ENCODE results near the gene TEN1. TPM values are rescaled to one million over a fixed set of nuclear protein-coding genes. Genes with fewer than 3 reads are reported as not detected.

Gene TEN1
- total and polyA plus RNA-seq, 4 experiments from 2014 or later = 10.2 to 20.2 (median 14.6) TPM

DNA sequence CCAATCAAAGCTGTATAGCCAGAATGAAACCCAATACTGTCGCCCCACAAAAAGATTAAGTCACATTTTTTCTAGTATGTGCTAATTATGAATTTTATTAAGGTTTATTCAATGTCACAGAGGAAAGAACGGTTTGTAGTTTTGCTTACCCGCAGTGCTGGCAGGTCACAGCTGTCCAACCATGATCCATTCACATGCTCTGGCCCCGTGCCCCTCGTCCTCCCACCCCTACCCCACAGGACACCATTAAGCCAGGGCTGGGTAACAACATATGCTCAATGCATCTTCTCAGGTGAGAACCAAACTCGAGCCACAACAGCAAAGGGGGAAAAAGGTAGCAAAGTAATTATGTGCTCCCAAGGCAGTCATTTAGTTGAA is 37.6 kb upstream of the TEN1 start:
- H3K36me3 ChIP-seq (ENCODE audit: insufficient read depth, low read length) = peaks cover 5% of the 10 kb centered on the region
- H3K27ac ChIP-seq (ENCODE audit: low read depth, low read length) = peak overlapping the region; percentile 86
- H3K4me3 Mint-ChIP-seq = peak overlapping the region; percentile 84 to 93 (median 86)
- intact Hi-C loops (cut with micrococcal nuclease) = loop anchor here (1.0 to 2.0 kb wide), 3 partner anchors 36 to 45 kb away; partner anchors contain the start of genes ACOX1, TEN1 and TRIM65
- H3K4me1 ChIP-seq (ENCODE audit: insufficient read depth, low read length) = peaks cover 10% of the 10 kb centered on the region
- ChIA-PET CTCF (ENCODE audit: partially characterized antibody) (interaction anchor here (0.6 to 1.5 kb wide), 7 partner anchors 10 to 188 kb away, joined by 3 to 6 read pairs (median 3); no protein-coding TSS in a partner anchor), POLR2A (ENCODE audit: partially characterized antibody) (interaction anchor here (0.6 to 1.7 kb wide), 13 partner anchors 16 to 412 kb away, joined by 3 to 10 read pairs (median 3); partner anchors contain the start of genes ACOX1, EXOC7, MRPL38 and PRPSAP1)
- peak overlapping the region in 1 of 2 donors; percentile 63 for H3K4me3 ChIP-seq (ENCODE audit: low read length in 2 of 2)
- no peak for DNase-seq
- peaks cover under 1 to 9% of the 10 kb centered on the region in 2 donors for H3K36me3 Mint-ChIP-seq
- no peaks in the 10 kb centered on the region for H3K27me3 Mint-ChIP-seq
- peak overlapping the region; percentile 47 to 93 (median 79) for H3K27ac Mint-ChIP-seq
- no peaks in the 10 kb centered on the region for H3K27me3 ChIP-seq (ENCODE audit: insufficient read depth, low read length)
- no peaks in the 10 kb centered on the region for H3K9me3 Mint-ChIP-seq
- peaks cover 7 to 14% (median 10%) of the 10 kb centered on the region in 4 donors for H3K4me1 Mint-ChIP-seq
- H3K9me3 ChIP-seq (ENCODE audit: control insufficient read depth in 1 of 2, low read length in 2 of 2) = no peaks in the 10 kb centered on the region

GRCh38 chr17:75942473-75942872 is 36.6 kb upstream of the TEN1 start:
- peaks cover 5% of the 10 kb centered on the region for H3K36me3 ChIP-seq (ENCODE audit: insufficient read depth, low read length)
- H3K4me1 ChIP-seq (ENCODE audit: insufficient read depth, low read length) = peaks cover 10% of the 10 kb centered on the region
- Mint-ChIP-seq H3K4me1 (peaks cover 7 to 14% (median 10%) of the 10 kb centered on the region in 4 donors), H3K4me3 (peak overlapping the region in 2 of 8 donors; percentile 19 to 73), H3K36me3 (peaks cover 3 to 15% of the 10 kb centered on the region in 2 donors), H3K27me3 (no peaks in the 10 kb centered on the region), H3K27ac (peak overlapping the region in 1 of 7 donors; percentile 24), H3K9me3 (no peaks in the 10 kb centered on the region)
- intact Hi-C loops (cut with micrococcal nuclease) = no loop called here
- H3K27me3 ChIP-seq (ENCODE audit: insufficient read depth, low read length) = no peaks in the 10 kb centered on the region
- POLR2A ChIA-PET (ENCODE audit: partially characterized antibody) = no interaction called here
- CTCF ChIA-PET (ENCODE audit: partially characterized antibody) = interaction anchor here (0.7 kb wide), 1 partner anchor 443 kb away, joined by 3 read pairs; no protein-coding TSS in a partner anchor
- no peak for DNase-seq
- H3K4me3 ChIP-seq (ENCODE audit: low read length in 2 of 2) = no peak overlapping the region
- no peak overlapping the region for H3K27ac ChIP-seq (ENCODE audit: low read depth, low read length)
- H3K9me3 ChIP-seq (ENCODE audit: control insufficient read depth in 1 of 2, low read length in 2 of 2) = no peaks in the 10 kb centered on the region

DNA sequence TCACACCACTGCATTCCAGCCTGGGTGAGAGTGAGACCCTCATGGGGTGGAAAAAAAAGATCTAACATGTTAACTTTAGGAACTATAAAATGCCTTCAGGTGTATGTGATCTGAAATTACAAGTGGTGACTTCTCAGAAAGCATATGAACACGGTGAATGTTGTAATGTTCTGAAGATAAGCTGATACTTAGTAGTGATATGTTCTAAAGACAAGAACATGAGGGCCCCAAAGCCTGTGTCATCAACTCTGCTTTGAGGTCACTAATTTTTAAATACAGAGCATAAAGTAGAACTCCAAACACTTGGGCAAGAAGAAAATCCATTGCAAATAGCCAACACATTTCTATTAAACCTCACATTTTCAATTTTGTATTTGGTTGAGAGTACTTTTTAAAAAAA is 35.5 kb upstream of the TEN1 start:
- CTCF ChIA-PET (ENCODE audit: partially characterized antibody) = no interaction called here
- intact Hi-C loops (cut with micrococcal nuclease) = no loop called here
- POLR2A ChIA-PET (ENCODE audit: partially characterized antibody) = no interaction called here
- Mint-ChIP-seq H3K9me3 (no peaks in the 10 kb centered on the region), H3K27ac (no peak overlapping the region), H3K27me3 (no peaks in the 10 kb centered on the region), H3K36me3 (peaks cover 7 to 20% of the 10 kb centered on the region in 2 donors), H3K4me1 (peaks cover 7 to 14% (median 10%) of the 10 kb centered on the region in 4 donors), H3K4me3 (no peak overlapping the region)
- peaks cover 10% of the 10 kb centered on the region for H3K4me1 ChIP-seq (ENCODE audit: insufficient read depth, low read length)
- no peak overlapping the region for H3K27ac ChIP-seq (ENCODE audit: low read depth, low read length)
- no peaks in the 10 kb centered on the region for H3K27me3 ChIP-seq (ENCODE audit: insufficient read depth, low read length)
- H3K9me3 ChIP-seq (ENCODE audit: control insufficient read depth in 1 of 2, low read length in 2 of 2) = no peaks in the 10 kb centered on the region
- peaks cover 5% of the 10 kb centered on the region for H3K36me3 ChIP-seq (ENCODE audit: insufficient read depth, low read length)
- H3K4me3 ChIP-seq (ENCODE audit: low read length in 2 of 2) = no peak overlapping the region
- DNase-seq = no peak

GRCh38 chr17:75945211-75945610 is 33.8 kb upstream of the TEN1 start:
- Histone ChIP-seq H3K27me3 (ENCODE audit: insufficient read depth, low read length) (no peaks in the 10 kb centered on the region), H3K9me3 (ENCODE audit: control insufficient read depth in 1 of 2, low read length in 2 of 2) (no peaks in the 10 kb centered on the region), H3K36me3 (ENCODE audit: insufficient read depth, low read length) (peaks cover 13% of the 10 kb centered on the region), H3K4me3 (ENCODE audit: low read length in 2 of 2) (no peak overlapping the region), H3K27ac (ENCODE audit: low read depth, low read length) (no peak overlapping the region), H3K4me1 (ENCODE audit: insufficient read depth, low read length) (peaks cover 8% of the 10 kb centered on the region)
- Mint-ChIP-seq H3K36me3 (peaks cover 16 to 29% of the 10 kb centered on the region in 2 donors), H3K4me1 (peaks cover 5 to 14% (median 9%) of the 10 kb centered on the region in 4 donors), H3K27me3 (no peaks in the 10 kb centered on the region), H3K4me3 (no peak overlapping the region), H3K9me3 (no peaks in the 10 kb centered on the region), H3K27ac (peak overlapping the region in 1 of 7 donors; percentile 4)
- POLR2A ChIA-PET (ENCODE audit: partially characterized antibody) = no interaction called here
- CTCF ChIA-PET (ENCODE audit: partially characterized antibody) = interaction anchor here (1.5 kb wide), 1 partner anchor 60 kb away, joined by 4 read pairs; no protein-coding TSS in a partner anchor
- DNase-seq = no peak
- intact Hi-C loops (cut with micrococcal nuclease) = no loop called here

GRCh38 chr17:75950421-75950820 is 28.6 kb upstream of the TEN1 start:
- Mint-ChIP-seq H3K36me3 (peaks cover 33 to 64% of the 10 kb centered on the region in 2 donors), H3K4me3 (no peak overlapping the region), H3K27me3 (no peaks in the 10 kb centered on the region), H3K27ac (no peak overlapping the region), H3K9me3 (no peaks in the 10 kb centered on the region), H3K4me1 (peaks cover 1 to 5% (median 4%) of the 10 kb centered on the region in 4 donors)
- ChIA-PET POLR2A (ENCODE audit: partially characterized antibody) (no interaction called here), CTCF (ENCODE audit: partially characterized antibody) (interaction anchor here (1.0 kb wide), 1 partner anchor 64 kb away, joined by 3 read pairs; no protein-coding TSS in a partner anchor)
- Histone ChIP-seq H3K27ac (ENCODE audit: low read depth, low read length) (no peak overlapping the region), H3K36me3 (ENCODE audit: insufficient read depth, low read length) (peaks cover 39% of the 10 kb centered on the region), H3K4me3 (ENCODE audit: low read length in 2 of 2) (no peak overlapping the region), H3K4me1 (ENCODE audit: insufficient read depth, low read length) (no peaks in the 10 kb centered on the region), H3K9me3 (ENCODE audit: control insufficient read depth in 1 of 2, low read length in 2 of 2) (no peaks in the 10 kb centered on the region), H3K27me3 (ENCODE audit: insufficient read depth, low read length) (no peaks in the 10 kb centered on the region)
- intact Hi-C loops (cut with micrococcal nuclease) = no loop called here
- no peak for DNase-seq

GRCh38 chr17:75950855-75951554 is 28.0 kb upstream of the TEN1 start:
- H3K27me3 ChIP-seq (ENCODE audit: insufficient read depth, low read length) = no peaks in the 10 kb centered on the region
- H3K27me3 Mint-ChIP-seq = no peaks in the 10 kb centered on the region
- CTCF ChIA-PET (ENCODE audit: partially characterized antibody) = interaction anchor here (1.0 to 1.4 kb wide), 2 partner anchors 10 to 64 kb away, joined by 3 read pairs; partner anchors contain the start of gene FBF1
- DNase-seq = no peak
- peak overlapping the region in 1 of 8 donors; percentile 52 for H3K4me3 Mint-ChIP-seq
- no peaks in the 10 kb centered on the region for H3K9me3 Mint-ChIP-seq
- no peaks in the 10 kb centered on the region for H3K4me1 ChIP-seq (ENCODE audit: insufficient read depth, low read length)
- H3K9me3 ChIP-seq (ENCODE audit: control insufficient read depth in 1 of 2, low read length in 2 of 2) = no peaks in the 10 kb centered on the region
- H3K36me3 ChIP-seq (ENCODE audit: insufficient read depth, low read length) = peaks cover 42% of the 10 kb centered on the region
- H3K27ac ChIP-seq (ENCODE audit: low read depth, low read length) = no peak overlapping the region
- POLR2A ChIA-PET (ENCODE audit: partially characterized antibody) = no interaction called here
- peaks cover 37 to 64% of the 10 kb centered on the region in 2 donors for H3K36me3 Mint-ChIP-seq
- peak overlapping the region in 2 of 7 donors; percentile 69 to 79 for H3K27ac Mint-ChIP-seq
- intact Hi-C loops (cut with micrococcal nuclease) = no loop called here
- H3K4me3 ChIP-seq (ENCODE audit: low read length in 2 of 2) = no peak overlapping the region
- peaks cover 1 to 5% (median 4%) of the 10 kb centered on the region in 4 donors for H3K4me1 Mint-ChIP-seq

GRCh38 chr17:75959051-75959838 is 19.8 kb upstream of the TEN1 start:
- Histone ChIP-seq H3K27ac (ENCODE audit: low read depth, low read length) (no peak overlapping the region), H3K9me3 (ENCODE audit: control insufficient read depth in 1 of 2, low read length in 2 of 2) (no peaks in the 10 kb centered on the region), H3K4me3 (ENCODE audit: low read length in 2 of 2) (no peak overlapping the region), H3K27me3 (ENCODE audit: insufficient read depth, low read length) (no peaks in the 10 kb centered on the region), H3K4me1 (ENCODE audit: insufficient read depth, low read length) (no peaks in the 10 kb centered on the region), H3K36me3 (ENCODE audit: insufficient read depth, low read length) (peaks cover 15% of the 10 kb centered on the region)
- H3K4me1 Mint-ChIP-seq = peaks cover 1 to 8% (median 6%) of the 10 kb centered on the region in 4 donors
- H3K4me3 Mint-ChIP-seq = no peak overlapping the region
- peak overlapping the region in 1 of 7 donors; percentile 3 for H3K27ac Mint-ChIP-seq
- H3K36me3 Mint-ChIP-seq = peaks cover 17 to 39% of the 10 kb centered on the region in 2 donors
- no peaks in the 10 kb centered on the region for H3K9me3 Mint-ChIP-seq
- intact Hi-C loops (cut with micrococcal nuclease) = no loop called here
- DNase-seq = no peak
- H3K27me3 Mint-ChIP-seq = no peaks in the 10 kb centered on the region
- POLR2A ChIA-PET (ENCODE audit: partially characterized antibody) = no interaction called here
- CTCF ChIA-PET (ENCODE audit: partially characterized antibody) = interaction anchor here (0.6 to 1.8 kb wide), 2 partner anchors 30 to 55 kb away, joined by 3 read pairs; no protein-coding TSS in a partner anchor
